Dendritic cell treated with granulocyte-macrophage colony-stimulating factor and Interleukin-4, amounts not matched to agents 40 ng/mL and 50 ng/mL, for 4 days (primary cell): ENCODE measurements around the gene CACNA1B.
"Not testable (repeated sequence)": the region's sequence is repeated elsewhere in the genome, so short reads cannot be mapped to it uniquely, and the experiment has no call there.

Source experiments
- H3K27ac Mint-ChIP-seq: one replicate; pipeline ENCODE4 v1.8.0; 2022; ENCODE audit warnings: mild to moderate bottlenecking, mixed read lengths
- H3K27me3 Mint-ChIP-seq: one replicate; pipeline ENCODE4 v1.8.0; 2022; ENCODE audit warnings: mild to moderate bottlenecking, mixed read lengths
- H3K36me3 Mint-ChIP-seq: one replicate; pipeline ENCODE4 v1.8.0; 2022; ENCODE audit warnings: low read depth, mixed read lengths
- H3K4me1 Mint-ChIP-seq: one replicate; pipeline ENCODE4 v1.8.0; 2022; ENCODE audit warnings: low read depth, mixed read lengths
- H3K4me3 Mint-ChIP-seq: one replicate; pipeline ENCODE4 v1.8.0; 2022; ENCODE audit warnings: mild to moderate bottlenecking, moderate library complexity, mixed read lengths
- H3K9me3 Mint-ChIP-seq: one replicate; pipeline ENCODE4 v1.8.0; 2022; ENCODE audit warnings: mixed read lengths
- intact Hi-C: fragments of 100-400 bp; cut with micrococcal nuclease; formaldehyde crosslinking; loops from one replicate; pipeline ENCODE4 v1.15.0; 2022

Gene CACNA1B

GRCh38 chr9:138112791-138113600, 235.4 kb downstream of the CACNA1B start:
- peaks cover under 1% of the 10 kb centered on the region for H3K27me3 Mint-ChIP-seq
- H3K27ac Mint-ChIP-seq = no peak overlapping the region
- no peaks in the 10 kb centered on the region for H3K4me1 Mint-ChIP-seq
- no peaks in the 10 kb centered on the region for H3K9me3 Mint-ChIP-seq
- H3K36me3 Mint-ChIP-seq = no peaks in the 10 kb centered on the region
- no peak overlapping the region for H3K4me3 Mint-ChIP-seq
- intact Hi-C loops = no loop called here

GRCh38 chr9:138113701-138114325, 236.2 kb downstream of the CACNA1B start:
- H3K27ac Mint-ChIP-seq, intact Hi-C loops, H3K27me3 Mint-ChIP-seq, H3K4me1 Mint-ChIP-seq, H3K9me3 Mint-ChIP-seq, H3K4me3 Mint-ChIP-seq, H3K36me3 Mint-ChIP-seq: not testable (repeated sequence)

- no peaks in the 10 kb centered on the region for H3K4me1 Mint-ChIP-seq
- H3K27me3 Mint-ChIP-seq = no peaks in the 10 kb centered on the region
- H3K9me3 Mint-ChIP-seq = no peaks in the 10 kb centered on the region
- intact Hi-C loops = no loop called here
- no peak overlapping the region for H3K27ac Mint-ChIP-seq
- H3K36me3 Mint-ChIP-seq = no peaks in the 10 kb centered on the region
- no peak overlapping the region for H3K4me3 Mint-ChIP-seq
Measured at GRCh38 chr9:138114501-138115245, 237.1 kb downstream of the CACNA1B start.

GRCh38 chr9:138115506-138115905, 237.9 kb downstream of the CACNA1B start:
- Mint-ChIP-seq H3K4me3 (no peak overlapping the region), H3K4me1 (no peaks in the 10 kb centered on the region), H3K9me3 (no peaks in the 10 kb centered on the region), H3K36me3 (no peaks in the 10 kb centered on the region), H3K27ac (no peak overlapping the region), H3K27me3 (no peaks in the 10 kb centered on the region)
- intact Hi-C loops = no loop called here

- Mint-ChIP-seq H3K9me3 (no peaks in the 10 kb centered on the region), H3K27ac (no peak overlapping the region), H3K36me3 (no peaks in the 10 kb centered on the region), H3K27me3 (no peaks in the 10 kb centered on the region), H3K4me3 (no peak overlapping the region), H3K4me1 (no peaks in the 10 kb centered on the region)
- intact Hi-C loops = no loop called here
Measured at GRCh38 chr9:138116521-138116920, 238.9 kb downstream of the CACNA1B start.

- Mint-ChIP-seq H3K4me1 (no peaks in the 10 kb centered on the region), H3K9me3 (no peaks in the 10 kb centered on the region), H3K4me3 (no peak overlapping the region), H3K27me3 (no peaks in the 10 kb centered on the region), H3K27ac (no peak overlapping the region), H3K36me3 (no peaks in the 10 kb centered on the region)
- intact Hi-C loops = no loop called here
Measured at GRCh38 chr9:138117101-138117750, 239.6 kb downstream of the CACNA1B start.

GRCh38 chr9:138117836-138118235, 240.3 kb downstream of the CACNA1B start:
- no peaks in the 10 kb centered on the region for H3K9me3 Mint-ChIP-seq
- no peaks in the 10 kb centered on the region for H3K4me1 Mint-ChIP-seq
- no peaks in the 10 kb centered on the region for H3K36me3 Mint-ChIP-seq
- H3K27ac Mint-ChIP-seq = no peak overlapping the region
- intact Hi-C loops = no loop called here
- H3K27me3 Mint-ChIP-seq = no peaks in the 10 kb centered on the region
- H3K4me3 Mint-ChIP-seq = no peak overlapping the region

GRCh38 chr9:138118601-138119071, 241.1 kb downstream of the CACNA1B start:
- intact Hi-C loops = no loop called here
- no peak overlapping the region for H3K4me3 Mint-ChIP-seq
- H3K9me3 Mint-ChIP-seq = no peaks in the 10 kb centered on the region
- H3K27me3 Mint-ChIP-seq = peaks cover 5% of the 10 kb centered on the region
- H3K27ac Mint-ChIP-seq = no peak overlapping the region
- H3K4me1 Mint-ChIP-seq = no peaks in the 10 kb centered on the region
- H3K36me3 Mint-ChIP-seq = no peaks in the 10 kb centered on the region

- intact Hi-C loops = no loop called here
- Mint-ChIP-seq H3K4me3 (no peak overlapping the region), H3K36me3 (no peaks in the 10 kb centered on the region), H3K4me1 (no peaks in the 10 kb centered on the region), H3K9me3 (no peaks in the 10 kb centered on the region), H3K27ac (no peak overlapping the region), H3K27me3 (peaks cover 5% of the 10 kb centered on the region)
Measured at GRCh38 chr9:138119202-138120027, 241.8 kb downstream of the CACNA1B start.

- Mint-ChIP-seq H3K36me3 (no peaks in the 10 kb centered on the region), H3K4me1 (no peaks in the 10 kb centered on the region), H3K4me3 (no peak overlapping the region), H3K27me3 (peaks cover 5% of the 10 kb centered on the region), H3K27ac (no peak overlapping the region), H3K9me3 (no peaks in the 10 kb centered on the region)
- intact Hi-C loops = no loop called here
Measured at GRCh38 chr9:138120072-138120471, 242.5 kb downstream of the CACNA1B start.

GRCh38 chr9:138120511-138121437, 243.2 kb downstream of the CACNA1B start:
- Mint-ChIP-seq H3K36me3 (no peaks in the 10 kb centered on the region), H3K9me3 (no peaks in the 10 kb centered on the region), H3K27me3 (peaks cover 5% of the 10 kb centered on the region), H3K4me3 (no peak overlapping the region), H3K4me1 (no peaks in the 10 kb centered on the region), H3K27ac (no peak overlapping the region)
- intact Hi-C loops = no loop called here

GRCh38 chr9:138121438-138122050, 244.0 kb downstream of the CACNA1B start:
- H3K9me3 Mint-ChIP-seq = no peaks in the 10 kb centered on the region
- H3K4me3 Mint-ChIP-seq = no peak overlapping the region
- no peaks in the 10 kb centered on the region for H3K36me3 Mint-ChIP-seq
- H3K27ac Mint-ChIP-seq = no peak overlapping the region
- intact Hi-C loops = no loop called here
- peaks cover 5% of the 10 kb centered on the region for H3K27me3 Mint-ChIP-seq
- H3K4me1 Mint-ChIP-seq = no peaks in the 10 kb centered on the region
